Activated T-helper 1 cell treated with Interleukin-2 at 50 U/mL for 16 hours (primary cell): ENCODE results near the gene VPS4B.
A peak's percentile ranks its signal among the peaks of the same experiment; 100 is the strongest.
"Not testable (repeated sequence)": the region's sequence is repeated elsewhere in the genome, so short reads cannot be mapped to it uniquely, and the experiment has no call there.

Experiments used
- DNase-seq: peaks from one replicate; pipeline ENCODE4 v3.0.0-alpha.2; 2020; ENCODE audit warnings: low read depth

Gene VPS4B

GRCh38 chr18:63367053-63367953 lies 55.0 kb downstream of the VPS4B start, which contains the start of gene KDSR:
Gene KDSR (minus strand): TSS chr18:63367206. CDS start chr18:63367118, 88 bp downstream.
- peak; percentile 69 for DNase-seq

GRCh38 chr18:63366213-63367052 lies 55.8 kb downstream of the VPS4B start:
- DNase-seq: peak; percentile 48

- DNase-seq: no peak
These were observed 56.4 kb downstream of the VPS4B start for GRCh38 chr18:63365876-63366212.

GRCh38 chr18:63363951-63364350 lies 58.3 kb downstream of the VPS4B start:
- no peak for DNase-seq

GRCh38 chr18:63363420-63363819 lies 58.9 kb downstream of the VPS4B start:
- DNase-seq: not testable (repeated sequence)

- DNase-seq: no peak
These were observed 65.9 kb downstream of the VPS4B start for GRCh38 chr18:63356272-63356896.

GRCh38 chr18:63350230-63350629 lies 72.0 kb downstream of the VPS4B start:
- DNase-seq: no peak

- DNase-seq: no peak
These were observed 73.7 kb downstream of the VPS4B start for GRCh38 chr18:63348508-63349136.

GRCh38 chr18:63346480-63347183 lies 75.6 kb downstream of the VPS4B start:
- no peak for DNase-seq

GRCh38 chr18:63346031-63346430 lies 76.2 kb downstream of the VPS4B start:
- DNase-seq: no peak

GRCh38 chr18:63344918-63345317 lies 77.4 kb downstream of the VPS4B start:
- no peak for DNase-seq

GRCh38 chr18:63344263-63344662 lies 78.0 kb downstream of the VPS4B start:
- DNase-seq: no peak

- DNase-seq: no peak
These were observed 80.1 kb downstream of the VPS4B start for GRCh38 chr18:63342206-63342605.

GRCh38 chr18:63339920-63340484 lies 82.3 kb downstream of the VPS4B start:
- no peak for DNase-seq
